PC-3 (cell line): ENCODE data around the gene YPEL2.

Experiments
- CTCF ChIP-seq: fragments of 300-600 bp; sonication (generic); conservative IDR thresholded peaks from 2 replicates; pipeline ENCODE4 v1.5.1; 2017; ENCODE audit warnings: antibody characterized with exemption, low read depth, mild to moderate bottlenecking, low read length
- EZH2 ChIP-seq: fragments of 300-600 bp; sonication (generic); IDR thresholded peaks from one replicate; pipeline ENCODE4 v1.6.1; 2017; ENCODE audit warnings: antibody characterized with exemption, mild to moderate bottlenecking, low read length; ENCODE audit not compliant: unreplicated experiment
- EZH2phosphoT487 ChIP-seq: fragments of 300-600 bp; sonication (generic); IDR thresholded peaks from 2 replicates; pipeline ENCODE4 v1.6.1; 2018; ENCODE audit warnings: mild to moderate bottlenecking, antibody characterized with exemption, low read length, borderline replicate concordance

DNA sequence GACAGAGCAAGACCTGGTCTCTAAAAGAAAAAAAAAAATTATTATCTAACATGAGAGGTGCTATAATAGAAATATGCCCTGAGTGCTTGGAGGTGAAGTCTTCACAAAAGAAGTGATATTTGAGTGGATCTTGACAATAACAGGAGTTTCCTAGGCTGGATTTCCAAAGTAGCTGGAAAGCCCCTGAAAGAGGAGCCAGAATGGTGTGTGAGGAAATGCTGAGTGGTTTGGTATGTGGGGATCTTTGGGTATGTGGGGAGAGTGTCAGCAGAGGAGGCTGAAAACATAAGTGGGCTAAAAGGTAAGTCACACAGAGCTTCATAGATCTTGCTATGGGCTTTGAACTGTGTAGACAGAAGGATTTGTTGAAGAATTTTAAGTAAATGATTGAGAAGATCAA is 100.1 kb downstream of the YPEL2 start:
- TF ChIP-seq CTCF: no peak
- no peak for TF ChIP-seq EZH2phosphoT487
- no peak for TF ChIP-seq EZH2
